B cell (primary cell): ENCODE results near the gene ASH1L. TPM values are rescaled to one million over a fixed set of nuclear protein-coding genes. Genes with fewer than 3 reads are reported as not detected.
"Not testable (repeated sequence)": the region's sequence is repeated elsewhere in the genome, so short reads cannot be mapped to it uniquely, and the experiment has no call there.

Experiments used
- ATAC-seq: fragments of 200-7000 bp; cut with Tn5 transposase; one replicate; pipeline ENCODE4 v1.10.0; 2021; ENCODE audit warnings: low read depth, mild to moderate bottlenecking, moderate number of reproducible peaks, moderate library complexity
- CTCF ChIA-PET: fragments of 350-600 bp; sonication (Branson Sonifier 250); formaldehyde crosslinking; loops from one replicate; lab custom pipeline; 2021; ENCODE audit warnings: antibody characterized with exemption, inconsistent platforms; lab: Charles Lee
- POLR2A ChIA-PET: fragments of 350-600 bp; sonication (Branson Sonifier 250); formaldehyde crosslinking; loops from one replicate; lab custom pipeline; 2021; ENCODE audit warnings: antibody characterized with exemption; lab: Charles Lee
- DNase-seq: peaks from one replicate; pipeline ENCODE4 v3.0.0; 2013
- H2AFZ ChIP-seq: 2 replicates; pipeline ENCODE4 v1.6.1; 2012; ENCODE audit warnings: mild to moderate bottlenecking, low read depth, low read length; ENCODE audit not compliant: insufficient read depth, poor library complexity, severe bottlenecking
- H3K27ac ChIP-seq, 2 donors: 1 replicate in 1 of 2; 2 replicates in 1 of 2; pipeline ENCODE4 v1.5.1; 2012 to 2013; ENCODE audit warnings: low read length in 2 of 2, mild to moderate bottlenecking in 2 of 2, moderate library complexity in 1 of 2
- H3K27me3 ChIP-seq, 4 experiments: fragments of 200-600 bp in 1 of 4; sonication (generic) in 1 of 4; replicated peaks in 1 of 4; 1 replicate in 2 of 4; 2 replicates in 2 of 4; pipeline versions ENCODE4 v1.6.1 to v1.7.0; 2013 to 2016; ENCODE audit warnings: low read length in 3 of 4, mild to moderate bottlenecking in 2 of 4, mixed read lengths in 1 of 4, moderate library complexity in 1 of 4; ENCODE audit not compliant: insufficient read depth in 4 of 4, control insufficient read depth in 3 of 4; ENCODE audit errors: control extremely low read depth in 1 of 4
- H3K36me3 ChIP-seq, 2 experiments: replicated peaks in 1 of 2; 1 replicate in 1 of 2; 2 replicates in 1 of 2; pipeline versions ENCODE4 v1.6.1 to v1.7.1; 2013; ENCODE audit warnings: low read length in 1 of 2; ENCODE audit not compliant: insufficient read depth in 2 of 2, control insufficient read depth in 1 of 2; ENCODE audit errors: control extremely low read depth in 1 of 2, extremely low read depth in 1 of 2
- H3K4me1 ChIP-seq, 2 donors: fragments of 200-600 bp in 1 of 2; sonication (generic) in 1 of 2; 1 replicate in 1 of 2; 2 replicates in 1 of 2; pipeline versions ENCODE4 v1.5.1 to v1.6.1; 2013 to 2017; ENCODE audit warnings: low read length in 2 of 2; ENCODE audit not compliant: control insufficient read depth in 2 of 2, insufficient read depth in 2 of 2
- H3K4me2 ChIP-seq: replicated peaks from 2 replicates; pipeline ENCODE3; 2012; ENCODE audit warnings: mild to moderate bottlenecking, low read depth, low read length; ENCODE audit not compliant: poor library complexity, severe bottlenecking
- H3K4me3 ChIP-seq, 5 experiments: fragments of 200-600 bp in 1 of 5; sonication (generic) in 1 of 5; 1 replicate in 3 of 5; 2 replicates in 2 of 5; pipeline versions ENCODE4 v1.5.1 to v1.7.0; 2011 to 2016; ENCODE audit warnings: low read length in 4 of 5, mild to moderate bottlenecking in 4 of 5, low read depth in 2 of 5, control low read depth in 1 of 5, moderate library complexity in 1 of 5; ENCODE audit not compliant: insufficient read depth in 1 of 5; ENCODE audit errors: control extremely low read depth in 1 of 5, extremely low read depth in 1 of 5
- H3K79me2 ChIP-seq: fragments of 200-600 bp; sonication (generic); one replicate; pipeline ENCODE4 v1.6.0; 2016; ENCODE audit warnings: low read length; ENCODE audit not compliant: control insufficient read depth, insufficient read depth
- H3K9ac ChIP-seq: fragments of 200-600 bp; sonication (generic); 2 replicates; pipeline ENCODE4 v1.6.1; 2017; ENCODE audit warnings: mild to moderate bottlenecking, low read length, moderate library complexity
- H3K9me3 ChIP-seq, 3 donors: one replicate each; pipeline versions ENCODE4 v1.6.1 to v1.7.1; 2013; ENCODE audit warnings: low read length in 2 of 3; ENCODE audit not compliant: control insufficient read depth in 2 of 3, insufficient read depth in 1 of 3; ENCODE audit errors: control extremely low read depth in 1 of 3
- H4K20me1 ChIP-seq: 2 replicates; pipeline ENCODE4 v1.6.0; 2012; ENCODE audit warnings: mild to moderate bottlenecking, low read length; ENCODE audit not compliant: insufficient read depth, control insufficient read depth, poor library complexity, severe bottlenecking
- H3K27ac Mint-ChIP-seq: one replicate; pipeline ENCODE4 v1.8.0; 2021; ENCODE audit warnings: mixed read lengths
- H3K27me3 Mint-ChIP-seq: one replicate; pipeline ENCODE4 v1.8.0; 2021; ENCODE audit warnings: mixed read lengths
- H3K4me1 Mint-ChIP-seq: one replicate; pipeline ENCODE4 v1.8.0; 2021; ENCODE audit warnings: mixed read lengths
- H3K4me3 Mint-ChIP-seq: one replicate; pipeline ENCODE4 v1.8.0; 2021; ENCODE audit warnings: mixed read lengths
- H3K9me3 Mint-ChIP-seq: one replicate; pipeline ENCODE4 v1.8.0; 2022; ENCODE audit warnings: mixed read lengths; ENCODE audit not compliant: insufficient read depth
- EZH2 ChIP-seq: IDR thresholded peaks from 2 replicates; pipeline ENCODE4 v1.6.1; 2012; ENCODE audit warnings: borderline replicate concordance, low read depth, mild to moderate bottlenecking, moderate library complexity, low read length; ENCODE audit not compliant: insufficient read depth, poor library complexity, severe bottlenecking
- WGBS: methylation state at CpG from one replicate; pipeline ENCODE4 v1.1.5; 2013; ENCODE audit warnings: missing lambda C conversion rate; ENCODE audit not compliant: insufficient coverage; 5-methylcytosine and 5-hydroxymethylcytosine counted together
- intact Hi-C: fragments of 100-400 bp; cut with micrococcal nuclease; formaldehyde crosslinking; loops from one replicate; pipeline ENCODE4 v1.10.0; 2022
- polyA plus RNA-seq: library from polyadenylated mRNA; depleted of rRNA; stranded (reverse); fragments of >200 nt; gene quantifications from 2 replicates; pipeline ENCODE4 v1.2.3, GENCODE V29; 2012
- total RNA-seq, 2 donors: library from RNA; stranded (reverse); fragments of 120-200 nt in 1 of 2; gene quantifications; 1 replicate in 1 of 2; 2 replicates in 1 of 2; pipeline versions ENCODE4 v1.2.3 to v1.2.4, GENCODE V29; 2013 to 2022
- TF ChIP-seq, protein P1 (sequence below): fragments of 200-600 bp; IDR thresholded peaks from one replicate; pipeline ENCODE4 v1.8.0; 2022; ENCODE audit warnings: antibody characterized with exemption, mild to moderate bottlenecking

The ASH1L gene
- total and polyA plus RNA-seq, 2 donors (not counting 1 experiment from before 2014, with no cell fraction given) = 17.7 to 124 TPM

DNA sequence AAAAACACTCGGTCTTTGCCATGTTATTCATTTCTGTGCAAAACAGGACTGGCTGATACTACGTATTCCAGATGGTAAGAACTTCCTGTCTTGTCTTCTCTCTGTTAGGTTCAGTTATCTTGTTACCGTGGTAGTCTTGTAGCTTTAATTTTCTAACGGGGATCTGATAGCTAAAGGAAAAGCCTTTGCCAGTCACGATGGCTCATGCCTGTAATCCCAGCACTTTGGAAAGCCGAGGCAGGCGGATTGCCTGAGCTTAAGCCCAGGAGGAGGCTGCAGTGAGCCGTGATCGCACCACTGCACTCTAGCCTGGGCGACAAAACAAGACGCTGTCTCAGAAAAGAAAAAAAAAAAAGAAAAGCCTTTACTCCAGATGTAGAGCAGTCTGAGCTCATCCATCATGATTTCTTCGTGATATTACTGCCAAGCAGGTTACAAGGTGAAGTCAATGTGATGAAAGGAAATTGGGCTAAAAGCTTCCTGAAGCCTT lies 36.3 kb upstream of the ASH1L start:
- Histone ChIP-seq H3K4me1 (peaks cover 0 to 3% of the 10 kb centered on the region in 2 donors), H3K4me2 (peak overlapping the region; percentile 64), H2AFZ (peak overlapping the region; percentile 54), H3K4me3 (peak overlapping the region in 2 of 5 experiments; percentile 21 to 39), H3K27ac (no peak overlapping the region), H3K36me3 (no peaks in the 10 kb centered on the region), H3K9ac (peak overlapping the region; percentile 37), H3K9me3 (no peaks in the 10 kb centered on the region), H3K79me2 (no peaks in the 10 kb centered on the region), H3K27me3 (no peaks in the 10 kb centered on the region), H4K20me1 (no peaks in the 10 kb centered on the region)
- DNase-seq (no peak), ATAC-seq (peak; percentile 31)
- TF ChIP-seq EZH2 = no peak
- TF ChIP-seq, protein P1, sequence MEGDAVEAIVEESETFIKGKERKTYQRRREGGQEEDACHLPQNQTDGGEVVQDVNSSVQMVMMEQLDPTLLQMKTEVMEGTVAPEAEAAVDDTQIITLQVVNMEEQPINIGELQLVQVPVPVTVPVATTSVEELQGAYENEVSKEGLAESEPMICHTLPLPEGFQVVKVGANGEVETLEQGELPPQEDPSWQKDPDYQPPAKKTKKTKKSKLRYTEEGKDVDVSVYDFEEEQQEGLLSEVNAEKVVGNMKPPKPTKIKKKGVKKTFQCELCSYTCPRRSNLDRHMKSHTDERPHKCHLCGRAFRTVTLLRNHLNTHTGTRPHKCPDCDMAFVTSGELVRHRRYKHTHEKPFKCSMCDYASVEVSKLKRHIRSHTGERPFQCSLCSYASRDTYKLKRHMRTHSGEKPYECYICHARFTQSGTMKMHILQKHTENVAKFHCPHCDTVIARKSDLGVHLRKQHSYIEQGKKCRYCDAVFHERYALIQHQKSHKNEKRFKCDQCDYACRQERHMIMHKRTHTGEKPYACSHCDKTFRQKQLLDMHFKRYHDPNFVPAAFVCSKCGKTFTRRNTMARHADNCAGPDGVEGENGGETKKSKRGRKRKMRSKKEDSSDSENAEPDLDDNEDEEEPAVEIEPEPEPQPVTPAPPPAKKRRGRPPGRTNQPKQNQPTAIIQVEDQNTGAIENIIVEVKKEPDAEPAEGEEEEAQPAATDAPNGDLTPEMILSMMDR = no peak
- POLR2A ChIA-PET = interaction anchor here (0.6 kb wide), 1 partner anchor 183 kb away, joined by 3 read pairs; no protein-coding TSS in a partner anchor
- Mint-ChIP-seq H3K4me3 (peak overlapping the region; percentile 81), H3K9me3 (no peaks in the 10 kb centered on the region), H3K27ac (no peak overlapping the region), H3K4me1 (peaks cover 10% of the 10 kb centered on the region), H3K27me3 (no peaks in the 10 kb centered on the region)
- 40% methylated on average over 10 of the region's 12 CpGs for WGBS
- CTCF ChIA-PET = interaction anchor here (0.6 to 1.3 kb wide), 3 partner anchors 348 to 749 kb away, joined by 3 read pairs; no protein-coding TSS in a partner anchor
- intact Hi-C loops = no loop called here

DNA sequence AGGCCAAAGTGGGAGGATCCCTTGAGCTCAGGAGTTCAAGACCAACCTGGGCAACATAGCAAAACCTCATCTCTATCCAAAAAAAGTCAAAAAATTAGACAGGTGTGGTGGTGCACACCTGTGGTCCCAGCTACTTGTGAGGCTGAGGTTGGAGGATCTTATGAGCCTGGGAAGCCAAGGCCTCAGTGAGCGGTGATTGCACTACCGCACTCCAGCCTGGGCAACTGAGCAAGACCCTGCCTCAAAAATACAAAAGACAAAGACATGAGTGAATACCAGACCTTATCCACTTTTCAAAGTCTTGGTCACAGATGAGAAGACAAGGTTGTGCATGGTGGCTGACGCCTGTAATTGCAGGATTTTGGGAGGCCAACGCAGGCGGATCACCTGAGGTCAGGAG lies 34.3 kb upstream of the ASH1L start:
- no peaks in the 10 kb centered on the region for H4K20me1 ChIP-seq
- no peak overlapping the region for H3K27ac ChIP-seq
- H3K4me2 ChIP-seq = no peak overlapping the region
- CTCF ChIA-PET = interaction anchor here (3.3 kb wide), 1 partner anchor 346 kb away, joined by 16 read pairs; no protein-coding TSS in a partner anchor
- peaks cover 10% of the 10 kb centered on the region for H3K4me1 Mint-ChIP-seq
- intact Hi-C loops = no loop called here
- DNase-seq = no peak
- H3K9ac ChIP-seq = no peak overlapping the region
- TF ChIP-seq, protein P1 = no peak
- TF ChIP-seq EZH2 = no peak
- no peak overlapping the region for H2AFZ ChIP-seq
- H3K9me3 Mint-ChIP-seq = no peaks in the 10 kb centered on the region
- no peaks in the 10 kb centered on the region for H3K36me3 ChIP-seq
- POLR2A ChIA-PET = no interaction called here
- H3K27me3 Mint-ChIP-seq = no peaks in the 10 kb centered on the region
- no peak overlapping the region for H3K27ac Mint-ChIP-seq
- no peaks in the 10 kb centered on the region for H3K9me3 ChIP-seq
- no peaks in the 10 kb centered on the region for H3K79me2 ChIP-seq
- WGBS = 90% methylated on average over 3 of the region's 5 CpGs
- H3K4me3 ChIP-seq = no peak overlapping the region
- no peak for ATAC-seq
- H3K4me3 Mint-ChIP-seq = no peak overlapping the region
- H3K4me1 ChIP-seq = peaks cover 0 to 3% of the 10 kb centered on the region in 2 donors
- no peaks in the 10 kb centered on the region for H3K27me3 ChIP-seq

DNA sequence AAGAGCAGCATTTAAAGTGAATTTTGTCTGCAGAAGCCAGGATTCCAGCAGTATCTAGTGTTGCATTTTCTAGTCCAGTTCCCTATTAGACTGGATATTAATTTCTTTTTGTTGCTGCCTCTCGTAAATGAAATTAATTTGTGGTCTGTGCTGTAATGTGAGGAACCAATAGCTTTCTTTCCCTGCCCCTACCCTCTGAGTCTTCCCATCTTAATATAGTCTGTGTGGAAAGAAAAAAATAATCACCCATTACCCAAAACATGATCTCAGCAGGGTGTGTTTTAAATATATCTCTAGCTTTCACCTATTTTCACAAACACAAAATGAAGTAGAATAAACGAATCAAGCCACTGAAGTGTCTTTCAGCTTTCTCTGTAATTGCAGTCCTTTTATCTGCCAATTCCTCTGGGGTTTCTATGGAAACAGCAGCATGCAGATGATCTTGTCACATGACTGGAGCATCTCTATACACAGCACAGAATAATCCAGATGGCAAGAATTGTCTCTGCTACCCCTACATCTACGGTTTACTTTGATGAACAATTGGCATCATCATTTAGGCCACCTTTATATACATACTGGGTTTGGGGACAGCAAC lies 33.4 kb upstream of the ASH1L start:
- H3K4me2 ChIP-seq, H3K4me3 Mint-ChIP-seq, H3K9me3 Mint-ChIP-seq, intact Hi-C loops, H3K36me3 ChIP-seq, H4K20me1 ChIP-seq, ATAC-seq, H3K4me3 ChIP-seq, H3K27me3 ChIP-seq, H2AFZ ChIP-seq, H3K27ac Mint-ChIP-seq, H3K27me3 Mint-ChIP-seq, DNase-seq, H3K9me3 ChIP-seq, H3K27ac ChIP-seq, H3K9ac ChIP-seq, H3K79me2 ChIP-seq, H3K4me1 ChIP-seq: not testable (repeated sequence)
- CTCF ChIA-PET = interaction anchor here (3.3 kb wide), 1 partner anchor 345 kb away, joined by 16 read pairs; no protein-coding TSS in a partner anchor
- H3K4me1 Mint-ChIP-seq = peaks cover 10% of the 10 kb centered on the region
- POLR2A ChIA-PET = interaction anchor here (0.7 kb wide), 1 partner anchor 74 kb away, joined by 6 read pairs; no protein-coding TSS in a partner anchor
- WGBS = no CpG with 5 or more reads among the region's 3 CpGs
